Measurements from ENCODE around the gene IFT57.

IFT57 gene

GRCh38 chr3:108123326-108123725 lies 98.9 kb downstream of the IFT57 start:
- no peak for DNase-seq

- no peak for DNase-seq
Measured at GRCh38 chr3:108122276-108122675, 99.9 kb downstream of the IFT57 start.

DNA sequence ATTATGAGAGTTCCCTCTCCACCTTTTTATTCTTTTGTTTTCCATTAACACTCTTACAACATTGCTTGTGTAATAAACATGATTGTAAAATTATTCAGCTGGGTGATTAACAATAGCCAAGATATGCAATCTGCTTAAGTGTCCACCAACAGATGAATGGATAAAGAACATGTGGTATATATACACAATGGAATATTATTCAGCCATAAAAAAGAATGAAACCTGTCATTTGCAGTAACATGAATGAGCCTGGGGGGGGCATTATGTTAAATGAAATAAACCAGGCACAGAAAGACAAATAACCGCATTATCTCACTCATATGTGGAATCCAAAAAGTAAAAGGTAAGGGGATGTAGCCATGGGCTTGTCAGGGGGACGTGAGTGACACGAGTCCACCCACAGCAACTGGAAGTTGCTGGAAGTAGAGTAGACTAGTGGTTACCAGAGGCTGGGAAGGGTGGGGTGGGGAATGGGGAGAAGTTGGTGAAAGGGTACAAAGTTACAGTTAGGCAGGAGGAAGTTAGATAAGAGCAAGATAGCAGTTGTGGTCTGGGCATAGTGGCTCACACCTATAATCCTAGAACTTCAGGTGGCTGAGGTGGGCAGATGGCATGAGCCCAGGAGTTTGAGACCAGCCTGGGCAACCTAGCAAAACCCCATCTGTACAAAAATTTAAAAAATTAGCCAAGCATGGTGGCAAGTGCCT lies 102.7 kb downstream of the IFT57 start:
- DNase-seq = no peak

DNA sequence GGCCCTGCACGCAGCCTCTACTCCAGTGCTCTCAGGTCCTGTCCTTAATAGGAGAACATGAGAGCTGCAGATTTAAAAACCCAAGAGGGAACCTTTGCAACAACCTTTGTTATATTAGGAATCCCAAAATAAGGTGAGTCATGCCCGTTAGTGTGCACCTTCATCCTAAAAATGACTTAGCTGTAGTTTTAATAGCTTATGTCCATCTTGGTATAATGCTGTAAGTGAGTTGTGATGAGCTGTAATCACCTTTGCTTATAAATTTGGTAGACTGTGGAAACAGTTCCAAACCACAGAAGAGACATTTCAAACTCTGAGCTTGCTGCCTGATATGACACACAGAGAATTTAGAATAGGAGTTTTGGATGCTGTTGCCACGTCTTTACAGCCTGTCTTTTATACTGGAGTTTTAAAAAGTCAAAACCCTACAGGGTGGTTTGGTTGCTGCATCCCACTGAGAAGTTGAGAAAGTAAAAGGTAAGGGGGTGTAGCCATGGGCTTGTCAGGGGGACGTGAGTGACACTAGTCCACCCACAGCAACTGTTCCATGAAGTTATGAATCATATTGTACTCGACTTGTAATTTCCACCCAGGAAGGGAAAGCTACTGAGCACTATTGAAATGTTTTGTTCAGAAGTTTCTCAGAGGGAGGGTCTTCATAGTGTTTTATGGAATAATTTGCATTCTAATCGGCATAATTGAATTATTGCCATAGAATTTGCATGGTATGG lies 104.0 kb downstream of the IFT57 start:
- DNase-seq = no peak

- DNase-seq = peak; percentile 76
Measured at GRCh38 chr3:108117241-108117775, 104.9 kb downstream of the IFT57 start.

DNA sequence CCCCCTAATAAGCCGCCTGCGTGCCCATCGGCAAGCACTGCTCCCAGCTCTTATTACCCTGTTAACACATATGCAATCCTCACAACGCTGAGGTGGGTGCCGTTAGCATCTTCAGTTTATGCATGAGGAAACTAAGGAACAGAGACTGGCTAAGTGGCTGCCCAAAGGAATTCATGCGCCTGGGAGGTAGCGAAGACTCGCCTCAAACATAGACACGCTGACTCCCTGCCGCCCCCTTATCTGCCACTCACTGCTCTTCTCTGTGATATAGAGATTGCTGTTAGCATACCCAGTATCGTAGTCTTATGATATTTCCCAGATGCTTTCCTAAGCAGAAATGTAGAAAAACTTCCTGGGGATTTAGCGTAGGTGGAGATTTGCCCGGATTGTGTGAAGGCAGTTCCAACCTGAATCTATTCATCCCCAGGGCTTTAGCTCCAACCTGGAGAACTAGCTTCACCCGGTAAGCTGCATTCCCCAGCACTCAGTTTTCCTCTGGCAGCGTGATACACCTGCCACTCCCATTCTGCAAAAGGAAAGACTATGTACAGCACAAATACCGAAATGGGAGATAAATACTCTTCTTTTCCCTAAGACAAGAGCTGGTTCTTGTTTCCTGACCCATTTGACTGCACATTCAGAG lies 107.7 kb downstream of the IFT57 start:
- no peak for DNase-seq

DNA sequence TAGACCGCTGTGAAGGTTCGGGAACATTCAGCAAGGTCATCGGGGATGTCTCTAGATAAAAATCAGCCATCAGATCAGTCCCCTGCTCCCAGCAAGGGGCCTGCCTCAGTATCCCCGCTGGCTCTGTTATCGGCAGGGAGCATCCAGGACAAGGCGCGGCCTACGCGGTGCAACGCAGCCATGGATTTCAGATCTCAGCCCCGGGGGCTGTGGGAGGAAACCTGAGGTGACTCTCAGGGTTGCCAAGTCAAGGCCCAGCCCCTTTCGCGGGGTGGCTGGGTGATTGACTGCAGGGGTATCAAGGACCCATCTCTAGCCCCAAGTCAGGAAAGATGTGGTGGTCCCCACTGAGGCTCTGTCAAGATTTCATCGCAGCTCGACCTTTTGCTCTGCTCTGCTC lies 108.2 kb downstream of the IFT57 start:
- no peak for DNase-seq

- no peak for DNase-seq
Measured at GRCh38 chr3:108110934-108111333, 111.3 kb downstream of the IFT57 start.

Measured in islet precursor cell (in vitro differentiated cells).